ENCODE results near the gene CXCL1. TPM values are rescaled to one million over a fixed set of nuclear protein-coding genes. Genes with fewer than 3 reads are reported as not detected.

The CXCL1 gene
- 1 to 10 TPM in 2 of 4 donors, not detected in 2; 1.5 to 1.8 TPM for total RNA-seq

GRCh38 chr4:73869130-73870055 lies at the start of gene CXCL1:
Gene CXCL1, plus strand, starts transcription at chr4:73869393. Its CDS starts 78 bp downstream, at chr4:73869471.
- TF ChIP-seq CTCF (IDR thresholded peaks at IDR 0.05; ENCODE audit: low read depth) = no peak

GRCh38 chr4:73821325-73821724 lies 47.9 kb upstream of the CXCL1 start:
- TF ChIP-seq CTCF (IDR thresholded peaks at IDR 0.05; ENCODE audit: low read depth) = no peak

GRCh38 chr4:73822389-73822788 lies 46.8 kb upstream of the CXCL1 start:
- TF ChIP-seq CTCF (IDR thresholded peaks at IDR 0.05; ENCODE audit: low read depth) = no peak

- no peak for TF ChIP-seq CTCF (IDR thresholded peaks at IDR 0.05; ENCODE audit: low read depth)
Measured at GRCh38 chr4:73822812-73823504, 46.2 kb upstream of the CXCL1 start.

GRCh38 chr4:73823760-73824159 lies 45.4 kb upstream of the CXCL1 start:
- TF ChIP-seq CTCF (IDR thresholded peaks at IDR 0.05; ENCODE audit: low read depth) = no peak

- no peak for TF ChIP-seq CTCF (IDR thresholded peaks at IDR 0.05; ENCODE audit: low read depth)
Measured at GRCh38 chr4:73828956-73829355, 40.2 kb upstream of the CXCL1 start.

- TF ChIP-seq CTCF (IDR thresholded peaks at IDR 0.05; ENCODE audit: low read depth) = no peak
Measured at GRCh38 chr4:73831569-73831968, 37.6 kb upstream of the CXCL1 start.
